GM12872 (cell line): ENCODE measurements around the gene DUSP2.

Experiments
- TF ChIP-seq, protein P1 (sequence below): IDR thresholded peaks from 3 replicates; pipeline ENCODE4 v1.5.1; 2011; ENCODE audit warnings: low read depth, mild to moderate bottlenecking, low read length, moderate library complexity; ENCODE audit not compliant: insufficient read depth

DUSP2 gene

DNA sequence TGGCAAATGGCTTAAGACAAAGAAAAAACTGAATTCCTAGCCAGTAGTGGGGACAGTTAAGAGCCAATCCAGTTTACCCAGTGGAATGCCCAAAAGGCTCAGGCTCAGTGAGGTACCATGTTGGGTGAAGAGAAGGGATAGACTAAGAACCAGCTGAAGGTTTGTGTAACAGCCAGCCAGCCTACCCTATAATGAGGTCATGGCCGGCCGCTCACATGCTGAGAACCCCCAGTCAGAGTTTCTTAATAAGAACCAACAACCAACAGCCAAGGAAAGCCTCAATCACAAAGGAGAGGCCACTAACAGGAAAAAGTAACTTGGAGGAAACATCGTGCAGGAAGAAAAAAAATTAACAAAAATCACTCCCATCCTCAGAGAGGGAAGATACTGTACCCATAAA lies 25.4 kb upstream of the DUSP2 start:
- TF ChIP-seq, protein P1, sequence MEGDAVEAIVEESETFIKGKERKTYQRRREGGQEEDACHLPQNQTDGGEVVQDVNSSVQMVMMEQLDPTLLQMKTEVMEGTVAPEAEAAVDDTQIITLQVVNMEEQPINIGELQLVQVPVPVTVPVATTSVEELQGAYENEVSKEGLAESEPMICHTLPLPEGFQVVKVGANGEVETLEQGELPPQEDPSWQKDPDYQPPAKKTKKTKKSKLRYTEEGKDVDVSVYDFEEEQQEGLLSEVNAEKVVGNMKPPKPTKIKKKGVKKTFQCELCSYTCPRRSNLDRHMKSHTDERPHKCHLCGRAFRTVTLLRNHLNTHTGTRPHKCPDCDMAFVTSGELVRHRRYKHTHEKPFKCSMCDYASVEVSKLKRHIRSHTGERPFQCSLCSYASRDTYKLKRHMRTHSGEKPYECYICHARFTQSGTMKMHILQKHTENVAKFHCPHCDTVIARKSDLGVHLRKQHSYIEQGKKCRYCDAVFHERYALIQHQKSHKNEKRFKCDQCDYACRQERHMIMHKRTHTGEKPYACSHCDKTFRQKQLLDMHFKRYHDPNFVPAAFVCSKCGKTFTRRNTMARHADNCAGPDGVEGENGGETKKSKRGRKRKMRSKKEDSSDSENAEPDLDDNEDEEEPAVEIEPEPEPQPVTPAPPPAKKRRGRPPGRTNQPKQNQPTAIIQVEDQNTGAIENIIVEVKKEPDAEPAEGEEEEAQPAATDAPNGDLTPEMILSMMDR: no peak

DNA sequence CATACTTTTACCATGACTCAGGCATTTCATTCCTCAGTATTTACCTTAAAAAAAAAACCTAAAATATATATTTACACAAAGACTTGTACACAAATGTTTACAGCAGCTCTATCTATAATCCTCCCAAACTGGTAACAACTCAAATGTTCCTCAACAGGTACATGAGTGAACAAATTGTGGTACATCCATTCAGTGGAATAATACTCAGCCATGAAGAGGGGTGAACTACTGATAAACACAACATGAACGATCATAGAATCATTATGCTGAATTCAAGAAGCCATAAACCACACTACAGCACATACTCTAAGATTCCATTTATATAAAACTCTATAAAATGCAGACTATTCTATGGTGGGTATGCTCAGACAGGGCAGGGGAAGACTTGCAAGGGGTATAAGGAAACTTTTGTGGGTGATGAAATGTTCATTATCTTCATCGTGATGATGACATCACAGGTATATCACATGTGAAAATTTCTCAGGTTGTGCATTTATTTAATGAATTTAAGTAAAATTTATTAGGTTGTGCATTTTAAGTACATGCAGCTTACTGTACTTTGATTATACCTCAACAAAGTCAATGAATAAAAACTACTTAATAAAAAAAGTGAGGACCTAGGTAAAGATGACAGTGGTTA lies 24.7 kb upstream of the DUSP2 start:
- TF ChIP-seq, protein P1: no peak

GRCh38 chr2:96167407-96168013 lies 22.3 kb upstream of the DUSP2 start:
- TF ChIP-seq, protein P1: no peak

GRCh38 chr2:96164459-96165184 lies 19.4 kb upstream of the DUSP2 start:
- TF ChIP-seq, protein P1: no peak

GRCh38 chr2:96163768-96164429 lies 18.7 kb upstream of the DUSP2 start:
- TF ChIP-seq, protein P1: 0 out of 3 replicates have a peak, but pooled peaks have one; percentile 1

GRCh38 chr2:96163415-96163767 lies 18.2 kb upstream of the DUSP2 start:
- TF ChIP-seq, protein P1: no peak

DNA sequence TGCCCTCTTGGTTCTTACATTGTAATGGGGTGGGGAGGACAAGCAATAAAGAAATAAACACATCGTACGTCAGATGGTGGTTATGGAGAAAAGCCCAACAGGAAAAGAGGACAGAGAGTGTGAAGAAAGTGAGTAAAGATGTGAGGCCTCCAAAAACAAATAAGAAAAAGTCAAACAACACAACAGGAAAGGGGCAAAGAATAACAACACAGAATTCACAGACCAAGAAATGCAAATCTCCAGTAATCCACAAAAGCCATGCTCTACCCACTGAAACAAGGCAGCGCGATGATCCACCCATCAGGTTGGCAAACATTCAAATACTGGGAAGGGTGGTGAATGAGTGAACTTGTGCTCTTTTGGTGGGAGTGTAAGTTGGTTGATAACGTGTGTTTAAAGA lies 16.7 kb upstream of the DUSP2 start:
- TF ChIP-seq, protein P1: no peak
